OCI-LY3 (cell line): Measurements from ENCODE around the gene AQP2.

ENCODE experiments used
- CTCF ChIP-seq: fragments of 200-600, 300-600 bp; sonication (generic); IDR thresholded peaks from 2 replicates; pipeline ENCODE4 v1.5.1; 2014; ENCODE audit warnings: antibody characterized with exemption, low read length, low read depth
- EZH2phosphoT487 ChIP-seq: fragments of 200-600 bp; shearing (Covaris generic); IDR thresholded peaks from 2 replicates; pipeline ENCODE4 v1.6.1; 2018; ENCODE audit warnings: antibody characterized with exemption, mixed run types, low read depth

- no peak for TF ChIP-seq CTCF
- TF ChIP-seq EZH2phosphoT487 = no peak
Observed at GRCh38 chr12:49944046-49944445, 6.5 kb upstream of the AQP2 start.
